Omental fat pad (tissue), 4 donors: Measurements from ENCODE around the gene TMEFF2. TPM values are rescaled to one million over a fixed set of nuclear protein-coding genes. Genes with fewer than 3 reads are reported as not detected.
A peak's percentile ranks its signal among the peaks of the same experiment; 100 is the strongest.

ENCODE experiments used
- ATAC-seq: fragments of 150-250 bp; one replicate; pipeline ENCODE4 v1.9.1; 2016; ENCODE audit warnings: mild to moderate bottlenecking, moderate library complexity; ENCODE audit not compliant: low FRiP score
- DNase-seq: peaks from one replicate; pipeline ENCODE4 v3.0.0-alpha.2; 2019; ENCODE audit warnings: low spot score
- CTCF ChIP-seq, 3 donors: fragments of 450-650 bp; IDR thresholded peaks; one replicate each; pipeline ENCODE4 v1.5.1; 2016 to 2017; ENCODE audit warnings: antibody characterized with exemption in 3 of 3, mild to moderate bottlenecking in 3 of 3, moderate library complexity in 2 of 3
- total RNA-seq, 4 donors: library from RNA; depleted of rRNA; stranded (reverse); fragments of >200 nt; gene quantifications; one replicate each; pipeline ENCODE4 v1.1.0, GENCODE V29; 2016

Gene TMEFF2
- total RNA-seq, 4 donors from 2014 or later, result not detected

GRCh38 chr2:192011196-192011595 is 183.5 kb downstream of the TMEFF2 start:
- ATAC-seq (no peak), DNase-seq (no peak)

GRCh38 chr2:192010073-192010472 is 184.7 kb downstream of the TMEFF2 start:
- TF ChIP-seq CTCF (IDR thresholded peaks at IDR 0.05), result no peak
- DNase-seq (no peak), ATAC-seq (no peak)

More at GRCh38 chr2:192011196-192011595, 183.5 kb downstream of the TMEFF2 start:
- no peak for TF ChIP-seq CTCF (IDR thresholded peaks at IDR 0.05)

DNA sequence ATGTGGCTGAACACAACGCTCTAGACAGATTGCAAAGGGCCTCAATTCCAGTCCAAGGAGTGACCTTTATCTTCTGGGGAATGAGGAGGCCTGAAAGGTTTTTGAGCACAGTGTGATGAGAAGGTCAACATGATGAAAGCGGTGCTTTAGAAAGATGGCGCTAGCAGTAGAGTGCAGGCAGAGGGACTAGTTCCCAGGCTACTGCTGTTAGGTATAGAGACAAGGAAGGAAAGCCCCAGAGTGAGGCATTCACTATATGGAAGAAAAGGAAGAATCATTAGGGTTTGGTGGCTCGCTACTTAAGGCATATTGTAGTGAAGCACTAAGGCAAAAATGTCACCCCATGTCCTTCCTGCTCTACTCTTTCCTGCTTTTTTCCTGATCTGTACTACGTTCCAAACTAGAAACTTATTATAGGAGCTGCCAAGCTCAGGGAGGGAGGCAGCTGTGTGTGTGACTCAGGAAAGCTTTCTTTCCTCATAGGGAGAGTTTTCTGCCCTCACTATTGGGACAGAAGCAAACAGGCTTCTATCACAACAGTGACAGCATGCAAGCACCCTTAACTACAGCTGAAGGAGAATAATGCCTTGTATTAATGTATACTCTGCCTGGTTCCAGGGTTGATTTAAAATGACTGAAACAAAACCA is 187.0 kb downstream of the TMEFF2 start:
- no peak for TF ChIP-seq CTCF (IDR thresholded peaks at IDR 0.05)
- no peak for DNase-seq
- peak; percentile 75 for ATAC-seq

GRCh38 chr2:192005211-192005610 is 189.5 kb downstream of the TMEFF2 start:
- ATAC-seq, result no peak
- DNase-seq, result no peak
- no peak for TF ChIP-seq CTCF (IDR thresholded peaks at IDR 0.05)

DNA sequence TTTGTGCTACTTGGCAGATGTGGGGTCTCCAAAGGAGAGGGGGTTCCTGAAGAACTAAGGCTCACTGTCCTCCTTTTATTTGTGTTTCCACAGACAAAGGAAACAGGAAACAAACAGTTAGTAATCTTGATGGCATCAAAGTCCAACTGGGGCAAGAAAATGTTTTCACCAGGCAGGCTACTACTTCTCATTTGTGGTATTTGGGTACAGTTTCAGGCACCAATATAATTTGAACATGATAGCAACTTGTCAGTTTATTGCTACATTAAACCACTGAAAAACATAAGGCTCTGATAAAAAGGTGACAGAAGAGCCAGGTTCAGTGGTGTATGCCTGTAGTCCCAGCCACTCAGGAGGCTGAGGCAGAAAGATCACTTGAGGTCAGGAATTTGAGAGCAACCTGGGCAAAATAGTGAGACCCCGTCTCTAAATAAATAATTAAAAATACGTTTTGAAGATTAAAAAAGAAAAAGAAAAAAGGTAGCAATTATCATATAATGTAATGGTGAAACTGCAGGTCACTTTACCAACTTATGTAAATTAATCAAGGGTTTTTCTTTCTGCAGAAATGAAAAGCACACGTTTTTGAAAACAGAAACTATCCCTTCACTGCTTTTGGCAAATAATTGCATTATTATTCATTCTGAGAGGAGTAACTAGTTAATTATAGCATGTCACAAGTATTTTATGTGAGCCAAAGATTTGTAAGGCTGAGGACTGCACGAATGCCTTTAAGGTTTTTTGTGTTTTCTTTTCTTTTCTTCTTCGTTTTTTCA is 190.4 kb downstream of the TMEFF2 start:
- no peak for TF ChIP-seq CTCF (IDR thresholded peaks at IDR 0.05)
- ATAC-seq (no peak), DNase-seq (no peak)

- DNase-seq, result no peak
- ATAC-seq, result no peak
- TF ChIP-seq CTCF (IDR thresholded peaks at IDR 0.05), result no peak
These were observed 192.3 kb downstream of the TMEFF2 start for GRCh38 chr2:192002418-192002817.
